Naive thymus-derived CD8-positive, alpha-beta T cell (primary cell): ENCODE data around the gene SETD7. TPM values are rescaled to one million over a fixed set of nuclear protein-coding genes. Genes with fewer than 3 reads are reported as not detected.
"Not testable (repeated sequence)": the region's sequence is repeated elsewhere in the genome, so short reads cannot be mapped to it uniquely, and the experiment has no call there.

Experiments
- ATAC-seq, 2 donors: fragments of 150-1000 bp; cut with Tn5 transposase in 1 of 2; sonication (Bioruptor Pico), chemical (Tn5 transposase) in 1 of 2; 1 replicate in 1 of 2; 2 replicates in 1 of 2; pipeline ENCODE4 v1.10.0; 2021; ENCODE audit warnings: mild to moderate bottlenecking in 2 of 2, moderate library complexity in 2 of 2
- POLR2A ChIA-PET: fragments of 350-600 bp; sonication (Branson Sonifier 250); formaldehyde crosslinking; loops from one replicate; lab custom pipeline; 2021; ENCODE audit warnings: antibody characterized with exemption; lab: Charles Lee
- DNase-seq, 10 donors: peaks; one replicate each; pipeline versions ENCODE4 v3.0.0 to v3.0.0-alpha.2; 2020 to 2022
- H3K27ac Mint-ChIP-seq, 10 donors: one replicate each; pipeline ENCODE4 v1.8.0; 2020 to 2022; ENCODE audit warnings: mild to moderate bottlenecking in 10 of 10, mixed read lengths in 10 of 10, moderate library complexity in 4 of 10, inconsistent platforms in 1 of 10
- H3K27me3 Mint-ChIP-seq, 5 donors: one replicate each; pipeline ENCODE4 v1.8.0; 2021 to 2022; ENCODE audit warnings: mixed read lengths in 5 of 5
- H3K36me3 Mint-ChIP-seq, 3 donors: one replicate each; pipeline ENCODE4 v1.8.0; 2020 to 2022; ENCODE audit warnings: mixed read lengths in 3 of 3, mild to moderate bottlenecking in 2 of 3, inconsistent platforms in 1 of 3
- H3K4me1 Mint-ChIP-seq, 4 donors: one replicate each; pipeline ENCODE4 v1.8.0; 2021 to 2022; ENCODE audit warnings: mixed read lengths in 4 of 4
- H3K4me3 Mint-ChIP-seq, 10 donors: one replicate each; pipeline ENCODE4 v1.8.0; 2020 to 2022; ENCODE audit warnings: mild to moderate bottlenecking in 10 of 10, mixed read lengths in 10 of 10, moderate library complexity in 6 of 10, inconsistent platforms in 1 of 10
- H3K9me3 Mint-ChIP-seq, 9 donors: one replicate each; pipeline ENCODE4 v1.8.0; 2020 to 2022; ENCODE audit warnings: mixed read lengths in 9 of 9, mild to moderate bottlenecking in 3 of 9, inconsistent platforms in 1 of 9, moderate library complexity in 1 of 9
- polyA plus RNA-seq, 3 donors: library from polyadenylated mRNA; unstranded; fragments of 300-500 nt; fragmentation: Illumina TruSeq; gene quantifications; one replicate each; pipeline ENCODE4 v1.2.3, GENCODE V29; 2021
- total RNA-seq, 8 experiments: library from RNA in 2 of 8; stranded (reverse) in 2 of 8; gene quantifications; one replicate each; pipeline ENCODE4 v1.2.3 and lab custom pipeline; 2021 to 2026

Gene SETD7
- total and polyA plus RNA-seq, 5 experiments from 2014 or later = 0.09 to 2.7 (median 0.36) TPM

DNA sequence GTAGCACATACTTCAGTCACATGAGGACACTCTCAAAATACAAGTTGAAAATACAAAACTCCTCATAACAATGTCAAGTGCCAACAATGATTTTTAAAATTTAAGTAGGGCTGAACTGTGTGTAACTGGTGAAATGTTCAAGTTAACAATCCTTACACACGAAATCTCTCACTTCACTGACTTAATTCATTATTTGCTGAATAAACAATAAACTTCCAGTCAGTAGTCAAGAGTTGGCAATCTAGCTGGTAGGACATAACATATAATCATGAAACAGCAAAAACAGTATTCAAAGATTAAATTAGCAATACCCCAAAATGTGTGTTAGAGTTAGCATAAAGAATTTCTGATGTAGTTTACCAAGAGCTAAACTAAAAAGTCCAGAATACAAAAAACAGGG, 104.0 kb downstream of the SETD7 start:
- ATAC-seq (no peak), DNase-seq (no peak)
- H3K27ac Mint-ChIP-seq = peak overlapping the region; percentile 75 to 100 (median 98)
- POLR2A ChIA-PET = no interaction called here
- H3K9me3 Mint-ChIP-seq = no peaks in the 10 kb centered on the region
- peak overlapping the region in 6 of 10 donors; percentile 15 to 99 (median 64) for H3K4me3 Mint-ChIP-seq
- H3K4me1 Mint-ChIP-seq = peaks cover 26 to 45% (median 40%) of the 10 kb centered on the region in 4 donors
- H3K36me3 Mint-ChIP-seq = peaks cover 0 to 2% (median 0%) of the 10 kb centered on the region in 3 donors
- no peaks in the 10 kb centered on the region for H3K27me3 Mint-ChIP-seq

DNA sequence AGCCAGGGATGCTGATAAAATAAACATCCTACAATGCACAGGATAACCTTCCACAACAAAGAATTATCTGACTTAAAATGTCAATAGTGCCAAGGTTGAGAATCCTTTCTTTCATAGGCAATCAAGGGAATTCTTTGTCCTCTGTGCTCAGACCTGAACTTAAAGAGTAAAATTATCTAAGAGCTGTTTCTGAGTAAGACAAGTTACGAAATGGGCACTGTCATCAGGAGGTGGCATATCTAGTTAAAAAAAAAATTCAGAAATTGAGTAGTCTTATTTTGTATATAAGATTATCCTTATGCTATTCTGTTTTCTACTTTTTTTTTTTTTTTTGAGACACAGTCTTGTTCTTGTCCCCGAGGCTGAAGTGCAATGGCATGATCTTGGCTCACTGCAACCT, 105.4 kb downstream of the SETD7 start:
- ATAC-seq (no peak), DNase-seq (no peak)
- H3K27me3 Mint-ChIP-seq = no peaks in the 10 kb centered on the region
- peak overlapping the region in 3 of 10 donors; percentile 8 to 67 (median 27) for H3K27ac Mint-ChIP-seq
- POLR2A ChIA-PET = no interaction called here
- H3K36me3 Mint-ChIP-seq = peaks cover 0 to 2% (median 0%) of the 10 kb centered on the region in 3 donors
- no peak overlapping the region for H3K4me3 Mint-ChIP-seq
- no peaks in the 10 kb centered on the region for H3K9me3 Mint-ChIP-seq
- peaks cover 20 to 31% (median 27%) of the 10 kb centered on the region in 4 donors for H3K4me1 Mint-ChIP-seq

DNA sequence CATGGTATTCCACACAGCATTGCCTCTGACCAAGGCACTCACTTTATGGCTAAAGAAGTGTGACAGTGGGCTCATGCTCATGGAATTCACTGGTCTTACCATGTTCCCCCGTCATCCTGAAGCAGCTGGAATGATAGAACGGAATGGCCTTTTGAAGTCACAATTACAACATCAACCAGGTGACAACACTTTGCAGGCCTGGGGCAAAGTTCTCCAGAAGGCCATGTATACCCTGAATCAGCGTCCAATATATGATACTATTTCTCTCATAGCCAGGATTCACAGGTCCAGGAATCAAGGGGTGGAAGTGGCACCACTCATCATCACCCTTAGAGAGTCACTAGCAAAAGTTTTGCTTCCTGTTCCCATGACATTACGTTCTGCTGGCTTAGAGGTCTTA, 108.9 kb downstream of the SETD7 start:
- DNase-seq, H3K27me3 Mint-ChIP-seq, H3K9me3 Mint-ChIP-seq, H3K4me1 Mint-ChIP-seq, ATAC-seq, H3K27ac Mint-ChIP-seq, H3K4me3 Mint-ChIP-seq, H3K36me3 Mint-ChIP-seq, POLR2A ChIA-PET: not testable (repeated sequence)

Other genes with a start within 250 kb of the SETD7 start
- gene RAB33B, start 102.1 kb downstream of the SETD7 start, total RNA-seq = 10 to 100 TPM; 12.1 to 13.3 TPM
- 1 to 10 TPM; 6.4 to 6.9 (median 6.6) TPM for gene RAB33B, start 102.1 kb downstream of the SETD7 start, polyA plus RNA-seq
- under 1 TPM in 1 of 2 experiments, not detected in 1; 0.66 TPM for gene MGST2, start 109.6 kb upstream of the SETD7 start, total RNA-seq
- gene MGST2, start 109.6 kb upstream of the SETD7 start, polyA plus RNA-seq = 1 to 10 TPM in 2 of 3 donors, under 1 TPM in 1; 0.39 to 1.6 (median 1.5) TPM